Loucy (cell line): ENCODE results near the gene SPOP.

ENCODE experiments used
- CTCF ChIP-seq: fragments of 200-600 bp; sonication (generic); conservative IDR thresholded peaks from 2 replicates; pipeline ENCODE4 v1.5.1; 2014; ENCODE audit warnings: mild to moderate bottlenecking, antibody characterized with exemption, low read length
- EZH2phosphoT487 ChIP-seq: fragments of 200-600 bp; IDR thresholded peaks from 2 replicates; pipeline ENCODE4 v1.6.1; 2018; ENCODE audit warnings: antibody characterized with exemption, mild to moderate bottlenecking, moderate library complexity, borderline replicate concordance

GRCh38 chr17:49667854-49668253 lies 10.0 kb downstream of the SPOP start:
- TF ChIP-seq CTCF (no peak), EZH2phosphoT487 (no peak)
